Endothelial cell of umbilical vein (primary cell): ENCODE measurements around the gene LPAR3. TPM values are rescaled to one million over a fixed set of nuclear protein-coding genes. Genes with fewer than 3 reads are reported as not detected.

Experiments
- BruUV-seq: library from RNA; stranded (reverse); fragments of 400-500 nt; replicated peaks from 2 replicates; lab custom pipeline; 2021; lab: Mats Ljungman, UMichigan
- CTCF ChIA-PET: fragments of 300-600, 350-600 bp; sonication (Branson Sonifier 250); formaldehyde crosslinking; loops from one replicate; lab custom pipeline; 2021; ENCODE audit warnings: antibody characterized with exemption, inconsistent platforms; lab: Charles Lee
- POLR2A ChIA-PET: fragments of 300-600, 350-600 bp; sonication (Branson Sonifier 250); formaldehyde crosslinking; loops from one replicate; lab custom pipeline; 2021; ENCODE audit warnings: antibody characterized with exemption, inconsistent platforms; lab: Charles Lee
- DNase-seq: peaks from one replicate; pipeline ENCODE4 v3.0.0-alpha.2; 2011; ENCODE audit warnings: low read depth, low spot score
- FAIRE-seq: peaks from 2 replicates; lab custom pipeline; 2011; peaks lifted over from hg19 to GRCh38; lab: Jason Lieb, UNC
- H2AFZ ChIP-seq: 2 replicates; pipeline ENCODE4 v1.6.0; 2012; ENCODE audit warnings: low read depth, low read length, control low read depth, inconsistent platforms
- H3K27ac ChIP-seq: 2 replicates; pipeline ENCODE4 v1.5.1; 2011; ENCODE audit warnings: low read depth, mild to moderate bottlenecking, control low read depth, low read length, moderate library complexity; ENCODE audit not compliant: insufficient read depth
- H3K27me3 ChIP-seq, 2 experiments: 2 replicates each; pipeline versions ENCODE4 v1.6.0 to v1.6.1; 2011; ENCODE audit warnings: low read length in 2 of 2, mixed read lengths in 1 of 2; ENCODE audit not compliant: control insufficient read depth in 2 of 2, insufficient read depth in 2 of 2
- H3K36me3 ChIP-seq, 2 experiments: 2 replicates in 1 of 2; 3 replicates in 1 of 2; pipeline ENCODE4 v1.5.1; 2011; ENCODE audit warnings: low read length in 2 of 2, mild to moderate bottlenecking in 1 of 2, moderate library complexity in 1 of 2; ENCODE audit not compliant: control insufficient read depth in 2 of 2, insufficient read depth in 2 of 2; ENCODE audit errors: extremely low read depth in 1 of 2
- H3K4me1 ChIP-seq: 3 replicates; pipeline ENCODE4 v1.5.1; 2011; ENCODE audit warnings: mild to moderate bottlenecking, low read length; ENCODE audit not compliant: control insufficient read depth, insufficient read depth; ENCODE audit errors: extremely low read depth
- H3K4me2 ChIP-seq: 2 replicates; pipeline ENCODE4 v1.6.1; 2011; ENCODE audit warnings: low read length, control low read depth, mixed read lengths; ENCODE audit not compliant: insufficient read depth
- H3K4me3 ChIP-seq, 3 experiments: fragments of 200-600 bp in 1 of 3; sonication (generic), shearing (Covaris generic) in 1 of 3; replicated peaks in 1 of 3; 2 replicates each; pipeline ENCODE4 v1.5.1; 2011 to 2016; ENCODE audit warnings: control low read depth in 3 of 3, low read length in 3 of 3, mild to moderate bottlenecking in 2 of 3, inconsistent platforms in 1 of 3, low read depth in 1 of 3, moderate library complexity in 1 of 3; ENCODE audit not compliant: insufficient read depth in 1 of 3
- H3K79me2 ChIP-seq: 2 replicates; pipeline ENCODE4 v1.6.0; 2012; ENCODE audit warnings: low read length, inconsistent platforms; ENCODE audit not compliant: control insufficient read depth, insufficient read depth
- H3K9ac ChIP-seq: replicated peaks from 2 replicates; pipeline ENCODE3; 2011; ENCODE audit warnings: low read length, control low read depth; ENCODE audit not compliant: insufficient read depth; ENCODE audit errors: extremely low read depth
- H3K9me1 ChIP-seq: replicated peaks from 3 replicates; pipeline ENCODE4 v1.6.0; 2011; ENCODE audit warnings: mild to moderate bottlenecking, low read length; ENCODE audit not compliant: control insufficient read depth, insufficient read depth; ENCODE audit errors: extremely low read depth
- H3K9me3 ChIP-seq: replicated peaks from 2 replicates; pipeline ENCODE4 v1.5.1; 2012; ENCODE audit warnings: low read length, inconsistent platforms; ENCODE audit not compliant: control insufficient read depth, insufficient read depth
- H4K20me1 ChIP-seq: replicated peaks from 2 replicates; pipeline ENCODE3; 2011; ENCODE audit warnings: mild to moderate bottlenecking, low read length; ENCODE audit not compliant: control insufficient read depth, insufficient read depth; ENCODE audit errors: extremely low read depth
- FOS ChIP-seq: IDR thresholded peaks from 2 replicates; pipeline ENCODE4 v1.6.1; 2011; ENCODE audit warnings: mild to moderate bottlenecking, low read length, moderate library complexity, borderline replicate concordance; ENCODE audit not compliant: insufficient read depth
- GATA2 ChIP-seq: IDR thresholded peaks from 2 replicates; pipeline ENCODE4 v1.7.0; 2011; ENCODE audit warnings: low read depth, mild to moderate bottlenecking, moderate library complexity, mixed read lengths, low read length; ENCODE audit not compliant: insufficient read length, insufficient read depth
- JUN ChIP-seq: IDR thresholded peaks from 2 replicates; pipeline ENCODE4 v1.6.1; 2011; ENCODE audit warnings: borderline replicate concordance, low read depth; ENCODE audit not compliant: insufficient read length, insufficient read depth
- dilution Hi-C: fragments of 300-500 bp; cut with MboI; formaldehyde crosslinking; loops from one replicate; pipeline ENCODE4 v1.15.0; 2019; ENCODE audit warnings: low sequenced_read_pairs; ENCODE audit not compliant: extremely low pct_ligation_motif_present
- intact Hi-C: fragments of 100-400 bp; cut with micrococcal nuclease; formaldehyde crosslinking; loops from one replicate; pipeline ENCODE4 v1.10.0; 2022
- polyA plus RNA-seq, 4 experiments: library from polyadenylated mRNA; depleted of rRNA in 3 of 4; stranded (reverse) in 3 of 4; unstranded in 1 of 4; fragments of >200 nt; gene quantifications; 2 replicates each; pipeline versions ENCODE4 v1.2.1 to v1.2.3, GENCODE V29; 2011 to 2012; ENCODE audit warnings: missing spikeins in 1 of 4
- total RNA-seq: library from RNA; stranded (reverse); gene quantifications from 2 replicates; pipeline ENCODE4 v1.2.3, GENCODE V29; 2021
- TF ChIP-seq, protein P1 (sequence below), 2 donors: IDR thresholded peaks; 1 replicate in 1 of 2; 2 replicates in 1 of 2; pipeline ENCODE4 v1.5.1; 2011; ENCODE audit warnings: low read length in 2 of 2, mild to moderate bottlenecking in 2 of 2, moderate library complexity in 2 of 2, control low read depth in 1 of 2, inconsistent platforms in 1 of 2, low read depth in 1 of 2; ENCODE audit not compliant: insufficient read depth in 1 of 2; ENCODE audit errors: extremely low read depth in 1 of 2

LPAR3 gene
- total and polyA plus RNA-seq, 2 donors (not counting 3 experiments of a cell fraction or from before 2014, with no cell fraction given), result not detected

DNA sequence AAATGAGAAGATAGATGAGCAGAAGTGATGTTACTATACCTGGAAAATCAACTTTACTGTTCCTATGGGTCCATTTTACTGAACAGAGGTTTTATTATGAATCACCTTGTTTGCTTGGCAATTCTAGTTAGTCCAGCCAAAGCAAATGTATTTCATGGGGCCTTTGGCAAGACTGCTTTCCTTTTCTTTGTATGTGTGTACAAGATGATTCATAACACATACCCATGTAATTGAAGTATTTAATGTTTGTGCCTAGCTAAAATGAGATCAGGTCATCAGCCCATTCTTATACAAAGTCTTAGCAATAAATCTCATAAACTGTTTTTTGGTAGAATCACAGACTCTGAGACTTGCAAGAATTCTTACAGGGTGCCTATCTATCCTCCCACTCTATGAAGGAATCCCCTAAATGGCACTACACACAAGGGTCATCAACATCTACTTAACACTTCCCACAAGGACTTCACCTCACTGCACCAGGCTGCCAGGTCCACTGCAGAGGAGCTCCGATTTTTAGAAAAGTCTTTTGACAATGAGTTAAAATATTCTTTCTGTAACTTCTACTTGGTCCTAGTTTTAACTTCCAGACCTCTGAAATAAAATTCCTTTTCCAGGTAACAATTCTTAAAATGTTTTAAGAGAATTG lies 58.5 kb downstream of the LPAR3 start:
- Histone ChIP-seq H3K4me3 (no peak overlapping the region), H2AFZ (no peak overlapping the region), H3K27ac (no peak overlapping the region), H3K79me2 (no peaks in the 10 kb centered on the region), H3K27me3 (peaks cover 0 to 12% of the 10 kb centered on the region in 2 experiments), H3K4me2 (no peak overlapping the region), H3K4me1 (peaks cover 7% of the 10 kb centered on the region), H3K36me3 (no peaks in the 10 kb centered on the region), H4K20me1 (no peaks in the 10 kb centered on the region), H3K9me3 (no peaks in the 10 kb centered on the region), H3K9me1 (no peaks in the 10 kb centered on the region), H3K9ac (no peak overlapping the region)
- no TSS peak for BruUV-seq
- intact Hi-C loops (no loop called here), dilution Hi-C loops (no loop called here)
- ChIA-PET POLR2A (no interaction called here), CTCF (interaction anchor here (1.3 to 2.7 kb wide), 4 partner anchors 10 to 100 kb away, joined by 3 to 10 read pairs (median 6); no protein-coding TSS in a partner anchor)
- DNase-seq (peak; percentile 62), FAIRE-seq (peak; percentile 18)
- TF ChIP-seq FOS, result peak; percentile 25
- TF ChIP-seq, protein P1, sequence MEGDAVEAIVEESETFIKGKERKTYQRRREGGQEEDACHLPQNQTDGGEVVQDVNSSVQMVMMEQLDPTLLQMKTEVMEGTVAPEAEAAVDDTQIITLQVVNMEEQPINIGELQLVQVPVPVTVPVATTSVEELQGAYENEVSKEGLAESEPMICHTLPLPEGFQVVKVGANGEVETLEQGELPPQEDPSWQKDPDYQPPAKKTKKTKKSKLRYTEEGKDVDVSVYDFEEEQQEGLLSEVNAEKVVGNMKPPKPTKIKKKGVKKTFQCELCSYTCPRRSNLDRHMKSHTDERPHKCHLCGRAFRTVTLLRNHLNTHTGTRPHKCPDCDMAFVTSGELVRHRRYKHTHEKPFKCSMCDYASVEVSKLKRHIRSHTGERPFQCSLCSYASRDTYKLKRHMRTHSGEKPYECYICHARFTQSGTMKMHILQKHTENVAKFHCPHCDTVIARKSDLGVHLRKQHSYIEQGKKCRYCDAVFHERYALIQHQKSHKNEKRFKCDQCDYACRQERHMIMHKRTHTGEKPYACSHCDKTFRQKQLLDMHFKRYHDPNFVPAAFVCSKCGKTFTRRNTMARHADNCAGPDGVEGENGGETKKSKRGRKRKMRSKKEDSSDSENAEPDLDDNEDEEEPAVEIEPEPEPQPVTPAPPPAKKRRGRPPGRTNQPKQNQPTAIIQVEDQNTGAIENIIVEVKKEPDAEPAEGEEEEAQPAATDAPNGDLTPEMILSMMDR (IDR thresholded peaks at IDR 0.05; ENCODE audit: extremely low read depth in 1 of 2, insufficient read depth in 1 of 2, low read depth in 1 of 2, low read length in 2 of 2), result no peak

DNA sequence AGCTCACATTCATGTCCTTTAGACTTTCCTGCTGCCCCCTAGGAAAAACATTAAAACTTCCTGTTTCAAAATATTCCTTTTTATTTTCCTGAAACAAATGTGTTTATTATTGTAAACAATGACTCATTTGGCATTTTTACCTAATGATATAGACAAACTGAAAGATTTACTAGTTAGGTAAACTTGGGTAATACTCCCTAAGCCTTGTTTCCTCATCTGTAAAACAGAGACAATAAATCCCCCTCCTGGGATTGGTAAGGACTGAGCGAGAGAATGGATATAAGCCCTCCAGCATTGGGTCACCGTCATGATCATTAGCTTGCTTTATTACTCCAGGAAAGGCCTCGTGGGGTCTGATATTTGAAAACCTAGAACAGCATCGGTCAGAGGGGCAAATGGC lies 59.8 kb downstream of the LPAR3 start:
- intact Hi-C loops, result no loop called here
- no peaks in the 10 kb centered on the region for H3K9me1 ChIP-seq
- dilution Hi-C loops, result no loop called here
- H3K27ac ChIP-seq, result no peak overlapping the region
- no peaks in the 10 kb centered on the region for H3K36me3 ChIP-seq
- ChIA-PET POLR2A (no interaction called here), CTCF (interaction anchor here (1.3 to 2.7 kb wide), 3 partner anchors 11 to 102 kb away, joined by 6 to 10 read pairs (median 7); no protein-coding TSS in a partner anchor)
- H3K4me2 ChIP-seq, result peak overlapping the region; percentile 16
- peak overlapping the region; percentile 40 for H2AFZ ChIP-seq
- no peak overlapping the region for H3K9ac ChIP-seq
- peaks cover 0 to 5% of the 10 kb centered on the region in 2 experiments for H3K27me3 ChIP-seq
- no peak for FAIRE-seq
- TF ChIP-seq, protein P1 (IDR thresholded peaks at IDR 0.05; ENCODE audit: extremely low read depth in 1 of 2, insufficient read depth in 1 of 2, low read depth in 1 of 2, low read length in 2 of 2), result no peak
- peak; percentile 3 for TF ChIP-seq JUN
- TF ChIP-seq GATA2, result no peak
- H3K79me2 ChIP-seq, result no peaks in the 10 kb centered on the region
- H3K9me3 ChIP-seq, result no peaks in the 10 kb centered on the region
- no peak overlapping the region for H3K4me3 ChIP-seq
- peaks cover 7% of the 10 kb centered on the region for H3K4me1 ChIP-seq
- peak; percentile 4 for DNase-seq
- H4K20me1 ChIP-seq, result no peaks in the 10 kb centered on the region
- BruUV-seq, result no TSS peak
